Measurements from ENCODE around the gene BAZ2B. TPM values are rescaled to one million over a fixed set of nuclear protein-coding genes. Genes with fewer than 3 reads are reported as not detected.

Gene BAZ2B
- polyA plus RNA-seq, 1 of the 3 experiments (the other 2 are of a cell fraction): 10.2 TPM

DNA sequence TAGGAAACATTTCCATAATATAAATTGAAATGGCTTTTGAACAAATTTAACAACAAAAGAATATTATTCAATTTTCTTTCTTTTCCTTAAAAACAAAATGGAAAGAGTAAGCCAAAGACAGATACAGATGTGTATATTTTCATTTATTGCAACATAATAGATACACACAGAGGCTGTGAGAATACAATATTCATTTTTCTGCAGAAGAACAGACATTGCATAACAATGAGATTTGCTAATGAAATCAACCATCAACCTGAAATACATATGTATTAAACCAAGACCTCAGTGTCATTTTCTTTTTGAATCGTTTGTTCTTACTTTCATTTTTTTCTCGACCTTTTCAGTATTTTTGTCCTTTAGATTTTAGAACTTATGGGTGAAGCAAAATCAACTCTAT is 95.1 kb downstream of the BAZ2B start:
- ChIA-PET CTCF (no interaction called here), POLR2A (no interaction called here)
- H3K79me2 ChIP-seq (ENCODE audit: insufficient read depth): no peaks in the 10 kb centered on the region; the same call in 1 of the 2 replicates
- no peak overlapping the region for H3K9ac ChIP-seq
- H2AFZ ChIP-seq (ENCODE audit: low read depth): no peak overlapping the region
- no peaks in the 10 kb centered on the region for H3K27me3 ChIP-seq (ENCODE audit: insufficient read depth)
- H4K20me1 ChIP-seq (ENCODE audit: insufficient read depth): no peaks in the 10 kb centered on the region
- no peaks in the 10 kb centered on the region for H3K9me2 ChIP-seq
- H3K9me3 ChIP-seq: no peaks in the 10 kb centered on the region
- no peak overlapping the region for H3K4me3 ChIP-seq (ENCODE audit: low read depth in 2 of 2, low read length in 1 of 2)
- H3K36me3 ChIP-seq (replicated peaks in 1 of 2; ENCODE audit: control insufficient read depth in 1 of 2, insufficient read depth in 2 of 2, low read length in 1 of 2): peaks cover 0 to 2% of the 10 kb centered on the region in 2 experiments
- TF ChIP-seq TCF12 (IDR thresholded peaks at IDR 0.05): no peak
- TF ChIP-seq, protein P1, sequence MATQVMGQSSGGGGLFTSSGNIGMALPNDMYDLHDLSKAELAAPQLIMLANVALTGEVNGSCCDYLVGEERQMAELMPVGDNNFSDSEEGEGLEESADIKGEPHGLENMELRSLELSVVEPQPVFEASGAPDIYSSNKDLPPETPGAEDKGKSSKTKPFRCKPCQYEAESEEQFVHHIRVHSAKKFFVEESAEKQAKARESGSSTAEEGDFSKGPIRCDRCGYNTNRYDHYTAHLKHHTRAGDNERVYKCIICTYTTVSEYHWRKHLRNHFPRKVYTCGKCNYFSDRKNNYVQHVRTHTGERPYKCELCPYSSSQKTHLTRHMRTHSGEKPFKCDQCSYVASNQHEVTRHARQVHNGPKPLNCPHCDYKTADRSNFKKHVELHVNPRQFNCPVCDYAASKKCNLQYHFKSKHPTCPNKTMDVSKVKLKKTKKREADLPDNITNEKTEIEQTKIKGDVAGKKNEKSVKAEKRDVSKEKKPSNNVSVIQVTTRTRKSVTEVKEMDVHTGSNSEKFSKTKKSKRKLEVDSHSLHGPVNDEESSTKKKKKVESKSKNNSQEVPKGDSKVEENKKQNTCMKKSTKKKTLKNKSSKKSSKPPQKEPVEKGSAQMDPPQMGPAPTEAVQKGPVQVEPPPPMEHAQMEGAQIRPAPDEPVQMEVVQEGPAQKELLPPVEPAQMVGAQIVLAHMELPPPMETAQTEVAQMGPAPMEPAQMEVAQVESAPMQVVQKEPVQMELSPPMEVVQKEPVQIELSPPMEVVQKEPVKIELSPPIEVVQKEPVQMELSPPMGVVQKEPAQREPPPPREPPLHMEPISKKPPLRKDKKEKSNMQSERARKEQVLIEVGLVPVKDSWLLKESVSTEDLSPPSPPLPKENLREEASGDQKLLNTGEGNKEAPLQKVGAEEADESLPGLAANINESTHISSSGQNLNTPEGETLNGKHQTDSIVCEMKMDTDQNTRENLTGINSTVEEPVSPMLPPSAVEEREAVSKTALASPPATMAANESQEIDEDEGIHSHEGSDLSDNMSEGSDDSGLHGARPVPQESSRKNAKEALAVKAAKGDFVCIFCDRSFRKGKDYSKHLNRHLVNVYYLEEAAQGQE (IDR thresholded peaks at IDR 0.05; ENCODE audit: low read depth, low read length): no peak
- TF ChIP-seq MEF2A (IDR thresholded peaks at IDR 0.05; ENCODE audit: borderline replicate concordance, low read depth): no peak
- no peak for TF ChIP-seq JUND (IDR thresholded peaks at IDR 0.05)
- TF ChIP-seq FOSL2 (IDR thresholded peaks at IDR 0.05; ENCODE audit: borderline replicate concordance, low read depth): no peak
- TF ChIP-seq YY1 (IDR thresholded peaks at IDR 0.05; ENCODE audit: low read depth): no peak
- TF ChIP-seq MXI1 (IDR thresholded peaks at IDR 0.05; ENCODE audit: low read depth, low read length): no peak
- no peak for TF ChIP-seq MAX (IDR thresholded peaks at IDR 0.05; ENCODE audit: low read depth)
- TF ChIP-seq RCOR1 (IDR thresholded peaks at IDR 0.05; ENCODE audit: low read length): no peak
- no peak for TF ChIP-seq TAF1 (IDR thresholded peaks at IDR 0.05; ENCODE audit: borderline replicate concordance, low read depth, low read length)
- no peak for TF ChIP-seq ZBTB33 (IDR thresholded peaks at IDR 0.05; ENCODE audit: borderline replicate concordance, low read depth)
- peaks cover 4 to 7% of the 10 kb centered on the region in 2 experiments; a peak in 2 of 4 replicates for H3K4me1 ChIP-seq (ENCODE audit: control insufficient read depth in 1 of 2, insufficient read depth in 2 of 2, low read depth in 1 of 2, low read length in 1 of 2)
- H3K27ac ChIP-seq (ENCODE audit: low read depth in 2 of 2, low read length in 1 of 2): no peak overlapping the region
- H3F3A ChIP-seq (replicated peaks; ENCODE audit: insufficient read depth): peaks cover 17% of the 10 kb centered on the region
- H3K4me2 ChIP-seq: no peak overlapping the region
- WGBS (ENCODE audit: low lambda C conversion rate): 94% methylated on average over 2 of the region's 2 CpGs
- DNase-seq: no peak
